GM12865 (cell line): Measurements from ENCODE around the gene FGF19.

Experiments
- DNase-seq: peaks from one replicate; pipeline ENCODE4 v3.0.0; 2010; ENCODE audit warnings: low read depth
- H3K4me3 ChIP-seq: 2 replicates; pipeline ENCODE4 v1.5.1; 2011; ENCODE audit warnings: mild to moderate bottlenecking, low read depth, low read length, control low read depth
- CTCF ChIP-seq: IDR thresholded peaks from 2 replicates; pipeline ENCODE4 v1.5.1; 2011; ENCODE audit warnings: low read length, control low read depth, low read depth, inconsistent platforms; ENCODE audit not compliant: insufficient read depth; ENCODE audit errors: missing control alignments

The FGF19 gene

GRCh38 chr11:69746140-69746539, 42.3 kb upstream of the FGF19 start:
- no peak for TF ChIP-seq CTCF
- H3K4me3 ChIP-seq = no peak overlapping the region
- no peak for DNase-seq

- H3K4me3 ChIP-seq = no peak overlapping the region
- TF ChIP-seq CTCF = no peak
- DNase-seq = no peak
Measured at GRCh38 chr11:69745201-69745600, 41.4 kb upstream of the FGF19 start.

GRCh38 chr11:69744435-69744834, 40.6 kb upstream of the FGF19 start:
- no peak for TF ChIP-seq CTCF
- H3K4me3 ChIP-seq = no peak overlapping the region
- DNase-seq = no peak

- no peak for TF ChIP-seq CTCF
- no peak for DNase-seq
- H3K4me3 ChIP-seq = no peak overlapping the region
Measured at GRCh38 chr11:69734841-69735240, 31.0 kb upstream of the FGF19 start.

GRCh38 chr11:69734367-69734766, 30.5 kb upstream of the FGF19 start:
- DNase-seq = no peak
- TF ChIP-seq CTCF = no peak
- H3K4me3 ChIP-seq = no peak overlapping the region

- TF ChIP-seq CTCF = no peak
- no peak overlapping the region for H3K4me3 ChIP-seq
- DNase-seq = no peak
Measured at GRCh38 chr11:69732910-69733309, 29.1 kb upstream of the FGF19 start.

- H3K4me3 ChIP-seq = no peak overlapping the region
- no peak for TF ChIP-seq CTCF
- DNase-seq = no peak
Measured at GRCh38 chr11:69731110-69731509, 27.3 kb upstream of the FGF19 start.
